Measurements from ENCODE around the gene HADH. TPM values are rescaled to one million over a fixed set of nuclear protein-coding genes. Genes with fewer than 3 reads are reported as not detected.

Gene HADH
- total RNA-seq, 2 experiments from 2014 or later = 31.2 to 78.7 TPM

DNA sequence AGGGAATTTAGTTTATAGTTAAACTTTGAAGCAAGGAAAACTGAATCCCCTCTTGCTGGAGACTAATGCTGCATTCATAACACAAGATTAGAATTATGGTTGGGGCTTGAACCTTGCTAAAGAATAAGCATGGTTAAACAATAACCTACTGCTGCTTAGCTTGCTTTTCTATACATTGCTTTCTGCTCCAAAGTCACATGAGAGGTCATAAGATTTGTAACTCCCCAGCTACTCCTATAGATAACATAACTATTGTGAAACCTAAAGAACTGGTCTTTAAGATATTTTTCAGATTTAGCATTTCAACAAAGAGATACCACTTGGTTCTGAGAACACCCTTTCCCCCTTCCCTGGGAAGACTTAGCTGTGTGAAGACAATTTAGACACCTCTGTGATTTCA lies 17.1 kb upstream of the HADH start:
- CTCF ChIA-PET (ENCODE audit: unreplicated experiment) = no interaction called here

DNA sequence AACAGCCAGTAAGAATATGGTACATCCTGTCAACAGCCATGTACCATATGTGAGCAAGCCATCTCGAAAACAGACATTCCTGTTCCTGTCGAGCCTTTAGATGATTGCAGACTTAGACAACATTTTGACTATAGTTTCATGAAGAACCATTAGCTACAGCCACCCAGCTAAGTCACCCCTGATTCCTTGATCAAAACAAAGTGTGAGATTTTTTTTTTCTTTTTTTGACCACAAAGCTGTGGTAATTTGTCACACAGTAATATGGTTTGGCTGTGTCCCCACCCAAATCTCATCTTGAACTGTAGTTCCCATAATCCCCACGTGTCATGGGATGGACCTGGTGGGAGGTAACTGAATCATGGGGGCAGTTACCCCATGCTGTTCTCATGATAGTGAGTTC lies 15.2 kb upstream of the HADH start:
- H3K4me1 ChIP-seq (ENCODE audit: insufficient read depth, low read length, poor library complexity, severe bottlenecking) = no peaks in the 10 kb centered on the region
- H4K20me1 ChIP-seq (ENCODE audit: insufficient read depth, low read length) = no peaks in the 10 kb centered on the region
- no peak overlapping the region for H2AFZ ChIP-seq (ENCODE audit: low read length)
- TF ChIP-seq EZH2phosphoT487 (IDR thresholded peaks at IDR 0.05; ENCODE audit: borderline replicate concordance, low read depth, low read length) = no peak
- TF ChIP-seq, protein P1, sequence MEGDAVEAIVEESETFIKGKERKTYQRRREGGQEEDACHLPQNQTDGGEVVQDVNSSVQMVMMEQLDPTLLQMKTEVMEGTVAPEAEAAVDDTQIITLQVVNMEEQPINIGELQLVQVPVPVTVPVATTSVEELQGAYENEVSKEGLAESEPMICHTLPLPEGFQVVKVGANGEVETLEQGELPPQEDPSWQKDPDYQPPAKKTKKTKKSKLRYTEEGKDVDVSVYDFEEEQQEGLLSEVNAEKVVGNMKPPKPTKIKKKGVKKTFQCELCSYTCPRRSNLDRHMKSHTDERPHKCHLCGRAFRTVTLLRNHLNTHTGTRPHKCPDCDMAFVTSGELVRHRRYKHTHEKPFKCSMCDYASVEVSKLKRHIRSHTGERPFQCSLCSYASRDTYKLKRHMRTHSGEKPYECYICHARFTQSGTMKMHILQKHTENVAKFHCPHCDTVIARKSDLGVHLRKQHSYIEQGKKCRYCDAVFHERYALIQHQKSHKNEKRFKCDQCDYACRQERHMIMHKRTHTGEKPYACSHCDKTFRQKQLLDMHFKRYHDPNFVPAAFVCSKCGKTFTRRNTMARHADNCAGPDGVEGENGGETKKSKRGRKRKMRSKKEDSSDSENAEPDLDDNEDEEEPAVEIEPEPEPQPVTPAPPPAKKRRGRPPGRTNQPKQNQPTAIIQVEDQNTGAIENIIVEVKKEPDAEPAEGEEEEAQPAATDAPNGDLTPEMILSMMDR (conservative IDR thresholded peaks at IDR 0.05; ENCODE audit: low read length) = no peak
- no peak overlapping the region for H3K4me3 ChIP-seq (ENCODE audit: low read depth, low read length, poor library complexity, severe bottlenecking)
- intact Hi-C loops (cut with micrococcal nuclease; ENCODE audit: unreplicated experiment) = no loop called here
- CTCF ChIA-PET (ENCODE audit: unreplicated experiment) = no interaction called here
- 0 out of 2 replicates have a peak, but pooled peaks cover 6% of the 10 kb centered on the region for H3K9me3 ChIP-seq (ENCODE audit: low read length)
- DNase-seq (ENCODE audit: low spot score) = no peak
- no peaks in the 10 kb centered on the region for H3K36me3 ChIP-seq (ENCODE audit: insufficient read depth, low read length)
- POLR2A ChIA-PET = no interaction called here
- no peaks in the 10 kb centered on the region for H3K79me2 ChIP-seq (ENCODE audit: insufficient read depth, low read depth, low read length)
- H3K4me2 ChIP-seq (ENCODE audit: low read length) = no peak overlapping the region
- no peaks in the 10 kb centered on the region for H3K9me2 ChIP-seq (ENCODE audit: insufficient read depth, low read length)
- BruUV-seq (replicated peaks) = no TSS peak
- no peak overlapping the region for H3K27ac ChIP-seq (ENCODE audit: low read depth, low read length, poor library complexity, severe bottlenecking)

More for the DNA sequence above, 17.1 kb upstream of the HADH start:
- DNase-seq (ENCODE audit: low spot score) = no peak
- Histone ChIP-seq H3K27ac (ENCODE audit: low read depth, low read length, poor library complexity, severe bottlenecking) (no peak overlapping the region), H3K4me3 (ENCODE audit: low read depth, low read length, poor library complexity, severe bottlenecking) (no peak overlapping the region), H3K79me2 (ENCODE audit: insufficient read depth, low read depth, low read length) (no peaks in the 10 kb centered on the region), H3K36me3 (ENCODE audit: insufficient read depth, low read length) (no peaks in the 10 kb centered on the region), H4K20me1 (ENCODE audit: insufficient read depth, low read length) (no peaks in the 10 kb centered on the region), H2AFZ (ENCODE audit: low read length) (no peak overlapping the region), H3K9me2 (ENCODE audit: insufficient read depth, low read length) (no peaks in the 10 kb centered on the region), H3K9me3 (ENCODE audit: low read length) (0 out of 2 replicates have a peak, but pooled peaks cover 6% of the 10 kb centered on the region), H3K4me2 (ENCODE audit: low read length) (no peak overlapping the region), H3K4me1 (ENCODE audit: insufficient read depth, low read length, poor library complexity, severe bottlenecking) (no peaks in the 10 kb centered on the region)
- intact Hi-C loops (cut with micrococcal nuclease; ENCODE audit: unreplicated experiment) = no loop called here
- POLR2A ChIA-PET = interaction anchor here (1.2 kb wide), 1 partner anchor 14 kb away, joined by 3 read pairs; no protein-coding TSS in a partner anchor
- TF ChIP-seq, protein P1 (conservative IDR thresholded peaks at IDR 0.05; ENCODE audit: low read length) = no peak
- no peak for TF ChIP-seq EZH2phosphoT487 (IDR thresholded peaks at IDR 0.05; ENCODE audit: borderline replicate concordance, low read depth, low read length)
- BruUV-seq (replicated peaks) = no TSS peak

DNA sequence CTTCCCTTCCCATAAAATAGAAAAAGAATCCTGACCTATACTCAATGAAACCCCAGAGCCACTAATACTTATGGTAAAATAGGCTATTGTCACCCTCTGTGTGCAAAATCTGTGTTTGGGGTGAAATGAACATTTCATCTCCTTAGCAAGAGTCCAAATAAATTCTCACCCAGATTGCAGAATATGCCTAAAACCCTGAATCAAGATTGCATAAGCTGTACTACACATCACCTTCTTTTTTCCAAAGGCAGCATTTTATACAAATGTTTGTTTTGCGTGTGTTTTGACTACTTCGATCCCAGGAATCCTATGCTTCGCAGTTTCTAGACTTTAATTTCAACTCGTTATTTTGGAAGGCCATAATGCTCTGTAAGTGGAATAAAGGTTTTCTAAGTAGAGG lies 12.2 kb upstream of the HADH start:
- no peak overlapping the region for H3K4me3 ChIP-seq (ENCODE audit: low read depth, low read length, poor library complexity, severe bottlenecking)
- ChIA-PET CTCF (ENCODE audit: unreplicated experiment) (no interaction called here), POLR2A (no interaction called here)
- no peaks in the 10 kb centered on the region for H4K20me1 ChIP-seq (ENCODE audit: insufficient read depth, low read length)
- no peak for DNase-seq (ENCODE audit: low spot score)
- no TSS peak for BruUV-seq (replicated peaks)
- no peaks in the 10 kb centered on the region for H3K9me2 ChIP-seq (ENCODE audit: insufficient read depth, low read length)
- no peaks in the 10 kb centered on the region for H3K36me3 ChIP-seq (ENCODE audit: insufficient read depth, low read length)
- no peaks in the 10 kb centered on the region for H3K79me2 ChIP-seq (ENCODE audit: insufficient read depth, low read depth, low read length)
- intact Hi-C loops (cut with micrococcal nuclease; ENCODE audit: unreplicated experiment) = no loop called here
- no peaks in the 10 kb centered on the region for H3K4me1 ChIP-seq (ENCODE audit: insufficient read depth, low read length, poor library complexity, severe bottlenecking)
- TF ChIP-seq, protein P1 (conservative IDR thresholded peaks at IDR 0.05; ENCODE audit: low read length) = no peak
- TF ChIP-seq EZH2phosphoT487 (IDR thresholded peaks at IDR 0.05; ENCODE audit: borderline replicate concordance, low read depth, low read length) = no peak
- H2AFZ ChIP-seq (ENCODE audit: low read length) = no peak overlapping the region
- H3K4me2 ChIP-seq (ENCODE audit: low read length) = no peak overlapping the region
- no peak overlapping the region for H3K27ac ChIP-seq (ENCODE audit: low read depth, low read length, poor library complexity, severe bottlenecking)
- H3K9me3 ChIP-seq (ENCODE audit: low read length) = peaks cover 23% of the 10 kb centered on the region; the same call in 1 of the 2 replicates
